SK-N-SH treated with all-trans-retinoic acid at 6 μM for 48 hours (cell line): ENCODE data around the gene ADAMTS2.

ENCODE experiments used
- BACH2 ChIP-seq: fragments of 250-450 bp; sonication (Bioruptor Pico); IDR thresholded peaks from 2 replicates; pipeline ENCODE4 v1.9.0; 2021; ENCODE audit warnings: mild to moderate bottlenecking, borderline replicate concordance
- CSDC2 ChIP-seq: fragments of 250-450 bp; sonication (Bioruptor Pico); IDR thresholded peaks from 2 replicates; pipeline ENCODE4 v1.5.0; 2020; ENCODE audit warnings: mild to moderate bottlenecking, moderate library complexity
- GLIS3 ChIP-seq: fragments of 250-450 bp; sonication (Bioruptor Pico); IDR thresholded peaks from 2 replicates; pipeline ENCODE4 v1.5.0; 2020; ENCODE audit warnings: mild to moderate bottlenecking, moderate library complexity
- RARB ChIP-seq: fragments of 250-450 bp; sonication (Bioruptor Pico); IDR thresholded peaks from 2 replicates; pipeline ENCODE4 v1.8.0; 2021; ENCODE audit warnings: mild to moderate bottlenecking, moderate library complexity
- ZFP3 ChIP-seq: fragments of 250-450 bp; sonication (Bioruptor Pico); IDR thresholded peaks from 2 replicates; pipeline ENCODE4 v1.5.0; 2020; ENCODE audit warnings: mild to moderate bottlenecking, moderate library complexity

- no peak for TF ChIP-seq ZFP3 (CRISPR knock-in tag)
- TF ChIP-seq CSDC2: no peak
- no peak for TF ChIP-seq RARB (CRISPR knock-in tag)
- no peak for TF ChIP-seq BACH2 (CRISPR knock-in tag)
- no peak for TF ChIP-seq GLIS3 (CRISPR knock-in tag)
Observed at GRCh38 chr5:179343021-179343718, 2.1 kb downstream of the ADAMTS2 start.
